ENCODE results near the gene WDR7.

The WDR7 gene

DNA sequence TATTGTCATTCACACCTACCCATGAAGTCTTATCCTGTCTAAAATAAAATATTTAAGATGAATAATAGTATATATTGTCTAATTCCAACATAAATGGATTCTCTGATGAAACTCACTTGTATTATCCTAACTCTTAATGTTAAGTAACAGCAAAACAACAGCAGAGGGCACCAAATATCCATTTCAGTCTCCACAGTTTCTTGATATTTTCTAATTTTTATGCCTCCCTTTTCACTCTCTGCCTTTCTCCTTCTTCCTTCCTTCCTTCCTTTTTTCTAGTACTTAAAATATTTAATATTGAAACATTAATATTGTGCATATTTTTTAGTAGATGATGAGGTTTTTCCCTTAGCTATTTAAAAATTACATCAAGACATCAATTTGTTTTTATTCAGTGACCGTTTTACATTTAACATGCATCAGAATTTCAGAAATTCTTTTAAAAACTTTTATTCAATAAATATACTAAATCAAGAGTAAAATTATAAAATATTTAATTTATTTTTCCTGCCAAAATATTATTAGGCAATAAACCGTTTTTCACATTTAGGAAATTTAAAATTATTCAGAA, 97.6 kb downstream of the WDR7 start:
- Histone ChIP-seq H3F3A (ENCODE audit: insufficient read depth, low read length) (no peaks in the 10 kb centered on the region), H3K27me3 (ENCODE audit: insufficient read depth, low read length) (no peaks in the 10 kb centered on the region), H3K27ac (ENCODE audit: low read depth, low read length, poor library complexity, severe bottlenecking) (no peak overlapping the region), H3K9me3 (ENCODE audit: low read length) (no peaks in the 10 kb centered on the region), H3K4me3 (ENCODE audit: low read depth, low read length, poor library complexity, severe bottlenecking) (no peak overlapping the region), H3K4me2 (ENCODE audit: low read length) (no peak overlapping the region), H3K36me3 (ENCODE audit: insufficient read depth, low read length) (no peaks in the 10 kb centered on the region; the same call in 1 of the 2 replicates), H3K9me2 (ENCODE audit: low read depth, low read length) (no peaks in the 10 kb centered on the region), H4K20me1 (ENCODE audit: insufficient read depth, low read length) (no peaks in the 10 kb centered on the region), H2AFZ (ENCODE audit: low read length) (no peak overlapping the region), H3K79me2 (ENCODE audit: insufficient read depth, low read length) (no peaks in the 10 kb centered on the region), H3K9ac (ENCODE audit: low read length) (no peak overlapping the region), H3K4me1 (ENCODE audit: insufficient read depth, low read length, severe bottlenecking) (peaks cover 9% of the 10 kb centered on the region)
- TF ChIP-seq EZH2 (IDR thresholded peaks at IDR 0.05; ENCODE audit: borderline replicate concordance, low read length): no peak
- TF ChIP-seq, protein P1, sequence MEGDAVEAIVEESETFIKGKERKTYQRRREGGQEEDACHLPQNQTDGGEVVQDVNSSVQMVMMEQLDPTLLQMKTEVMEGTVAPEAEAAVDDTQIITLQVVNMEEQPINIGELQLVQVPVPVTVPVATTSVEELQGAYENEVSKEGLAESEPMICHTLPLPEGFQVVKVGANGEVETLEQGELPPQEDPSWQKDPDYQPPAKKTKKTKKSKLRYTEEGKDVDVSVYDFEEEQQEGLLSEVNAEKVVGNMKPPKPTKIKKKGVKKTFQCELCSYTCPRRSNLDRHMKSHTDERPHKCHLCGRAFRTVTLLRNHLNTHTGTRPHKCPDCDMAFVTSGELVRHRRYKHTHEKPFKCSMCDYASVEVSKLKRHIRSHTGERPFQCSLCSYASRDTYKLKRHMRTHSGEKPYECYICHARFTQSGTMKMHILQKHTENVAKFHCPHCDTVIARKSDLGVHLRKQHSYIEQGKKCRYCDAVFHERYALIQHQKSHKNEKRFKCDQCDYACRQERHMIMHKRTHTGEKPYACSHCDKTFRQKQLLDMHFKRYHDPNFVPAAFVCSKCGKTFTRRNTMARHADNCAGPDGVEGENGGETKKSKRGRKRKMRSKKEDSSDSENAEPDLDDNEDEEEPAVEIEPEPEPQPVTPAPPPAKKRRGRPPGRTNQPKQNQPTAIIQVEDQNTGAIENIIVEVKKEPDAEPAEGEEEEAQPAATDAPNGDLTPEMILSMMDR (IDR thresholded peaks at IDR 0.05; ENCODE audit: low read length): peak; percentile 57

DNA sequence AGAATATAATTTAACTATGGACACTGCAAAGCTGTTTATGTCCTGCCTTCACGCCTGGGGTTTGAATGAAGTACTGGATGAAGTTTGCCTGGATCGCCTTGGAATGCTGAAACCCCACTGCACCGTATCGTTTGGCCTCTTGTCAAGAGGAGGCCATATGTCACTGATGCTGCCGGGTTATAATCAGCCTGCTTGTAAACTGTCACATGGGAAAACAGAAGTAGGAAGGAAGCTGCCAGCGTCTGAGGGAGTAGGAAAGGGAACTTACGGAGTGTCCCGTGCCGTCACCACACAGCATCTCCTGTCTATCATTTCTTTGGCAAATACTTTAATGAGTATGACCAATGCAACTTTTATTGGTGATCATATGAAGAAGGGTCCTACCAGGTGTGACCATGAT, 105.8 kb downstream of the WDR7 start:
- Histone ChIP-seq H3K9me3 (ENCODE audit: low read length) (peaks cover 5% of the 10 kb centered on the region; the same call in 1 of the 2 replicates), H3K27ac (ENCODE audit: low read depth, low read length, poor library complexity, severe bottlenecking) (no peak overlapping the region), H3K9ac (ENCODE audit: low read length) (no peak overlapping the region), H3K27me3 (ENCODE audit: insufficient read depth, low read length) (no peaks in the 10 kb centered on the region), H3F3A (ENCODE audit: insufficient read depth, low read length) (no peaks in the 10 kb centered on the region), H4K20me1 (ENCODE audit: insufficient read depth, low read length) (no peaks in the 10 kb centered on the region), H2AFZ (ENCODE audit: low read length) (no peak overlapping the region), H3K4me1 (ENCODE audit: insufficient read depth, low read length, severe bottlenecking) (no peaks in the 10 kb centered on the region), H3K4me2 (ENCODE audit: low read length) (no peak overlapping the region), H3K4me3 (ENCODE audit: low read depth, low read length, poor library complexity, severe bottlenecking) (no peak overlapping the region), H3K79me2 (ENCODE audit: insufficient read depth, low read length) (no peaks in the 10 kb centered on the region), H3K9me2 (ENCODE audit: low read depth, low read length) (no peaks in the 10 kb centered on the region), H3K36me3 (ENCODE audit: insufficient read depth, low read length) (peaks cover 15% of the 10 kb centered on the region)
- TF ChIP-seq, protein P1 (IDR thresholded peaks at IDR 0.05; ENCODE audit: low read length): no peak
- TF ChIP-seq EZH2 (IDR thresholded peaks at IDR 0.05; ENCODE audit: borderline replicate concordance, low read length): no peak

DNA sequence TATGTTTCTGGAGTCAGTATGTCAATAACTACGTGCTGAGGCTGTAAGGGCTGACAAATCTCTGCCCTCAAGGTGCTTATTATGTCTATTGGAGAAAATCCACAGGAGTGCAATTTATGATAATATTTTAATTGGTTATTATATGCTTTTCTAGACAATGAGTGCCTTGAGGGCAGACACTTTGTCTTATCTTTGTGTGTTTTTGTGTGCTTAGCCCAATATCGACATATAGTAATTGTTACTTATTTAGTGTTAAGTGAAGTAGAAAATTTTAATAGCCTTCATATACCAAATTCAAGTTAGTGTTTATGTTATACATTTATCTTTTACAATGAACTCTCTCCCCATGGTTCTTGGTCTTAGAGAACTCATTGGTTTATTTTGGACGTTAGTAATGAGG, 118.9 kb downstream of the WDR7 start:
- no peaks in the 10 kb centered on the region for H3K27me3 ChIP-seq (ENCODE audit: insufficient read depth, low read length)
- no peaks in the 10 kb centered on the region for H3F3A ChIP-seq (ENCODE audit: insufficient read depth, low read length)
- H3K4me1 ChIP-seq (ENCODE audit: insufficient read depth, low read length, severe bottlenecking): no peaks in the 10 kb centered on the region
- H3K4me3 ChIP-seq (ENCODE audit: low read depth, low read length, poor library complexity, severe bottlenecking): no peak overlapping the region
- no peaks in the 10 kb centered on the region for H4K20me1 ChIP-seq (ENCODE audit: insufficient read depth, low read length)
- H3K9ac ChIP-seq (ENCODE audit: low read length): no peak overlapping the region
- no peak overlapping the region for H3K4me2 ChIP-seq (ENCODE audit: low read length)
- TF ChIP-seq, protein P1 (IDR thresholded peaks at IDR 0.05; ENCODE audit: low read length): no peak
- no peak for TF ChIP-seq EZH2 (IDR thresholded peaks at IDR 0.05; ENCODE audit: borderline replicate concordance, low read length)
- no peaks in the 10 kb centered on the region for H3K9me3 ChIP-seq (ENCODE audit: low read length)
- H3K27ac ChIP-seq (ENCODE audit: low read depth, low read length, poor library complexity, severe bottlenecking): no peak overlapping the region
- no peak overlapping the region for H2AFZ ChIP-seq (ENCODE audit: low read length)
- H3K36me3 ChIP-seq (ENCODE audit: insufficient read depth, low read length): peaks cover 4% of the 10 kb centered on the region; the same call in 1 of the 2 replicates
- no peaks in the 10 kb centered on the region for H3K79me2 ChIP-seq (ENCODE audit: insufficient read depth, low read length)
- H3K9me2 ChIP-seq (ENCODE audit: low read depth, low read length): no peaks in the 10 kb centered on the region

All from OCI-LY1 (cell line).